IPS-20b (cell line): ENCODE data around the gene TAF15.

ENCODE experiments used
- H3K27ac ChIP-seq: one replicate; pipeline ENCODE4 v1.5.1; 2013; ENCODE audit warnings: low read length
- H3K27me3 ChIP-seq: 2 replicates; pipeline ENCODE4 v1.6.1; 2013; ENCODE audit warnings: mild to moderate bottlenecking, low read length, inconsistent platforms; ENCODE audit not compliant: insufficient read depth
- H3K36me3 ChIP-seq: 2 replicates; pipeline ENCODE4 v1.6.1; 2013; ENCODE audit warnings: low read depth, mild to moderate bottlenecking, inconsistent platforms, low read length, moderate library complexity; ENCODE audit not compliant: insufficient read depth
- H3K4me1 ChIP-seq: 2 replicates; pipeline ENCODE4 v1.6.1; 2013; ENCODE audit warnings: mild to moderate bottlenecking, control low read depth, inconsistent platforms, low read length, moderate library complexity; ENCODE audit not compliant: insufficient read depth
- H3K4me3 ChIP-seq: 2 replicates; pipeline ENCODE4 v1.5.1; 2013; ENCODE audit warnings: mild to moderate bottlenecking, low read length, inconsistent platforms
- H3K9ac ChIP-seq: 2 replicates; pipeline ENCODE4 v1.6.1; 2013; ENCODE audit warnings: low read depth, mild to moderate bottlenecking, inconsistent platforms, low read length, moderate library complexity
- H3K9me3 ChIP-seq: 2 replicates; pipeline ENCODE4 v1.6.1; 2013; ENCODE audit warnings: mild to moderate bottlenecking, low read depth, low read length, inconsistent platforms; ENCODE audit not compliant: insufficient read depth

TAF15 gene

GRCh38 chr17:35865412-35866340 lies 56.4 kb downstream of the TAF15 start:
- no peak overlapping the region for H3K27ac ChIP-seq
- no peaks in the 10 kb centered on the region for H3K9me3 ChIP-seq
- H3K4me3 ChIP-seq: no peak overlapping the region
- no peaks in the 10 kb centered on the region for H3K27me3 ChIP-seq
- H3K9ac ChIP-seq: no peak overlapping the region
- no peaks in the 10 kb centered on the region for H3K36me3 ChIP-seq
- H3K4me1 ChIP-seq: no peaks in the 10 kb centered on the region

GRCh38 chr17:35866341-35866950 lies 57.2 kb downstream of the TAF15 start:
- Histone ChIP-seq H3K4me1 (no peaks in the 10 kb centered on the region), H3K27me3 (no peaks in the 10 kb centered on the region), H3K4me3 (no peak overlapping the region), H3K27ac (no peak overlapping the region), H3K36me3 (no peaks in the 10 kb centered on the region), H3K9ac (no peak overlapping the region), H3K9me3 (no peaks in the 10 kb centered on the region)

DNA sequence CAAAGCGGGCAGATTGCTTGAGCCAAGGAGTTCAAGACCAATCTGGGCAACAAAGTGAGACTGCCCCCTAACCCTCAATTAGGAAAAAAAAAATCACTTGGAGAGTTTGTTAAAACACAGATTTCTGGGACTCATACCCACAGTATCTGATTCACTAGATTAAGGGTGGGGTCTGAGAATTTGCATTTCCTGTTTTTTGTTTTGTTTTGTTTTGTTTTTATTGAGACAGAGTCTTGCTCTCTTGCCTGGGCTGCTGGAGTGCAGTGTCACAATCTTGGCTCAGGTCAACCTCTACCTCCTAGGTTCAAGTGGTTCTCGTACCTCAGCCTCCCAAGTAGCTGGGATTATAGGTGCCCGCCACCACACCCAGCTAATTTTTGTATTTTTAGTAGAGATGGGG lies 58.3 kb downstream of the TAF15 start:
- Histone ChIP-seq H3K9me3 (no peaks in the 10 kb centered on the region), H3K36me3 (no peaks in the 10 kb centered on the region), H3K4me1 (no peaks in the 10 kb centered on the region), H3K4me3 (no peak overlapping the region), H3K9ac (no peak overlapping the region), H3K27me3 (no peaks in the 10 kb centered on the region), H3K27ac (no peak overlapping the region)

GRCh38 chr17:35868737-35869136 lies 59.5 kb downstream of the TAF15 start, which contains the start of gene HEATR9:
Gene HEATR9 (minus strand): TSS chr17:35868891. CDS start chr17:35868742, 149 bp downstream.
- H3K4me3 ChIP-seq: no peak within 1 kb of the TSS
- H3K9me3 ChIP-seq: no peaks in the 10 kb centered on the region
- H3K9ac ChIP-seq: no peak within 1 kb of the TSS
- no peaks in the 10 kb centered on the region for H3K27me3 ChIP-seq
- H3K4me1 ChIP-seq: no peaks in the 10 kb centered on the region
- no peaks in the 10 kb centered on the region for H3K36me3 ChIP-seq
- no peak within 1 kb of the TSS for H3K27ac ChIP-seq

DNA sequence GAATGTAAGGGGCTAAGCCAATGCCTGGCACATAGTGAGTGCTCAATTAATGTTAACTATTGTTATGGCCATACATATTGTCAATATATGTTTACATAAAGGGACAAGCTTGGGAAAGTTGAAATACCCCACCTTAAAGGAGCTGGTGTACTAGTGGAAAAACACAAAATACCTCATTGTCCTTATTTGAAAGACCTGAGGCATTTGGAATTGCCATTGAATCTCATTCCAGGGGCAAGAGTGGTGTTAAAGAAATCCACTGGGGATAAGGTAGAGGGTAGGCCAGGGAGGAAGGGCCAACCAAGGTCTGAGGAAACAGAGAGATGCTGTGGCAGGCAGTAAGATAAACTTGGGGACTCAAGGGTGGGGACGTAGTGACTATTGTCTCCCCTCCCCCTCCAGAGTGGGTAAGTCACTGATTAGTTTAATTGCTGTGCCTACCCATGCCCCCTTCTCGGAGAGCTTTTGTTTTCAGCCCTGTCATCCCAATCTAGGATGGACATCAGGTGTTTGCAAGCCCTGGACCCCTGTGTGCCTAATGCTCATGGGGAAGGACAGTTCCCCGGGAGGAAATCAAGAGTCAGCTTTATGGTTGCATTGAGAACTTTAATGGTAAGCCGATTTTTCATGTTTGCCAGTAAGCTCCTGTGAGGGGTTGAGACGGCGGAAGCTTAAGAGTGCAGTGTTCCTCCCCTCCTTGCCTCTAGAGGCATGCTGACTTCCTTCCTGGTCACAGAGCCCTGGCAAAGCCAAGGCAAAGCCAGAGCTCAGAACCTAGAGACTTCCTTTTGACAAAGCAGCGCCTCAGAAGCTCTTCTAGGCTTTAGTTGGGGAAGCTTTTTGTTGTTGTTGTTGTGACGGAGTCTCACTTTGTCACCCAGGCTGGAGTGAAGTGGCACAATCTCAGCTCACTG lies 61.9 kb downstream of the TAF15 start:
- Histone ChIP-seq H3K27ac (no peak overlapping the region), H3K9me3 (no peaks in the 10 kb centered on the region), H3K9ac (no peak overlapping the region)

DNA sequence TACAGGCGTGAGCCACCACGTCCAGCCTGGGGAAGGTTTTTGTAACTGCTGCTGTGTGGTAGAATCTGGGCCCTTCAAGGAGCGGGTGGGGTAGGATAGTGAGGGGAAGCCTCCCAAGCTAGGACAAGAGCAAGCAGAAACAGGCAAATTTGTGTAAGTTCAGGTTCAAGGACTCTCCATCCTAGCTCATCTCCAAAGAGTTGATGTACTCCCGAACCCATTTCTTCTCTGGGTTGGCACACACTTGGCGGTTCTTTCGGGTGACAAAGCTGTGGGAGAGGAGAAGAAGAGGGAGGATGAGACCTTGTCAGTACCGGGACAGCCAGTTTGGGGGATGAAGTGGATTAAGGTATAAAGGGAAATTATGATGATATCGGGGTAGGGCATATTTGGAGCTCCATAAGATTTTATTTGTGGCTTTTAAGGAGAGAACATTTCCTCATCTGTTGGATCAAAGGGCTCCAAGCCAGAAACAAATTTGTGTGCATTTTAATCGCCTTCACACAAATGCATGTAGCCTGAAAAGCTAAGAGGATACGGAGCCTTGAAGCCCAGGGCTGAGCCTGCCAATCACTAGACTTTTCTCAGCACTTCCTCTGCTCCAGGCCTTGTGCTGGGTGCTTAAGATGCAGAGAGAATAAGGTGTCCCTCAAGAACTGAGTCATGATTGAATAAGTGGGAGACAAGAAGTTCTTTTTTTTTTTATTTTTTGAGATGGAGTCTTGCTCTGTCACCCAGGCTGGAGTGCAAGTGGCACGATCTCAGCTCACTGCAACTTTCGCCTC lies 63.1 kb downstream of the TAF15 start:
- Histone ChIP-seq H3K27ac (no peak overlapping the region), H3K9ac (no peak overlapping the region), H3K36me3 (no peaks in the 10 kb centered on the region), H3K4me1 (no peaks in the 10 kb centered on the region), H3K9me3 (no peaks in the 10 kb centered on the region), H3K4me3 (no peak overlapping the region), H3K27me3 (no peaks in the 10 kb centered on the region)

More for the DNA sequence above, 61.9 kb downstream of the TAF15 start:
- H3K4me1 ChIP-seq: no peaks in the 10 kb centered on the region
- no peak overlapping the region for H3K4me3 ChIP-seq
- H3K27me3 ChIP-seq: no peaks in the 10 kb centered on the region
- H3K36me3 ChIP-seq: no peaks in the 10 kb centered on the region

DNA sequence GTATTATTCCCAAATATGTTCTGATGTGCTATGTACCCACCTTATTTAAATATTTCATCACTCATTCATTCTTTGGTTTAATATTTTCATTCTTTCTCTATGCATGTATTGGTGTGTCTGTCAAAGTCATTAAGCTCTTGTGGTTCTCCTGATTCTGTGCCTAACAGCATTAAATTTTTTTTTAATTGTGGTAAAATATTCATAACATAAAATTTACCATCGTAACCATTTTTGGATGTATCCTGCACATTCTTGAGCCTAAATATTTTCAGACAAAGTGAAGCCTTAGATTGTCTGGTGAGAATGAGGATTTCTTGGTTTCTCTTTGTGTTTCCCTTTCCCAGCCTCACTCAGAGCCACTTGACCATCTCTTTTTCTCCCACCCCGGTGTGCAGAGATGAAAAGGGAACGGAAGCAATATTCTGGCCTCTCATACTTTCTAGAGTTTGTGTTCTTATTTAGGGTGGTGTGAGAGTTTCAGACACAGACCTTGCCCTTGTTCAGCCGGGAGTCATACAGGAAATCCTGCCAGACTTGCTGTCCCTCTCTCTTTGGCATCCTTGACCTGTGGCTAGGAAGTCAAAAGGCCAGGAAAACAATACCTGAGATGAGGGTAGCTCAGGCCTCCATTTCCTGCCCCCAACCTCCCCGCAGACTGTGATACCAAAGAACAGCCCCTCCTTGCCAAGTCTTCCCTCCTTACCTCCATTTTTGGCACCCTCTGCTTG lies 66.0 kb downstream of the TAF15 start:
- Histone ChIP-seq H3K9ac (no peak overlapping the region), H3K4me1 (no peaks in the 10 kb centered on the region), H3K4me3 (no peak overlapping the region), H3K27ac (no peak overlapping the region), H3K27me3 (no peaks in the 10 kb centered on the region), H3K9me3 (no peaks in the 10 kb centered on the region), H3K36me3 (no peaks in the 10 kb centered on the region)

GRCh38 chr17:35875800-35876139 lies 66.5 kb downstream of the TAF15 start:
- H3K4me1 ChIP-seq: no peaks in the 10 kb centered on the region
- no peaks in the 10 kb centered on the region for H3K9me3 ChIP-seq
- no peak overlapping the region for H3K27ac ChIP-seq
- no peak overlapping the region for H3K9ac ChIP-seq
- no peak overlapping the region for H3K4me3 ChIP-seq
- H3K36me3 ChIP-seq: no peaks in the 10 kb centered on the region
- H3K27me3 ChIP-seq: no peaks in the 10 kb centered on the region

- Histone ChIP-seq H3K4me3 (no peak overlapping the region), H3K36me3 (no peaks in the 10 kb centered on the region), H3K9me3 (no peaks in the 10 kb centered on the region), H3K27ac (no peak overlapping the region), H3K27me3 (no peaks in the 10 kb centered on the region), H3K9ac (no peak overlapping the region), H3K4me1 (no peaks in the 10 kb centered on the region)
Observed at GRCh38 chr17:35876534-35876933, 67.2 kb downstream of the TAF15 start.

DNA sequence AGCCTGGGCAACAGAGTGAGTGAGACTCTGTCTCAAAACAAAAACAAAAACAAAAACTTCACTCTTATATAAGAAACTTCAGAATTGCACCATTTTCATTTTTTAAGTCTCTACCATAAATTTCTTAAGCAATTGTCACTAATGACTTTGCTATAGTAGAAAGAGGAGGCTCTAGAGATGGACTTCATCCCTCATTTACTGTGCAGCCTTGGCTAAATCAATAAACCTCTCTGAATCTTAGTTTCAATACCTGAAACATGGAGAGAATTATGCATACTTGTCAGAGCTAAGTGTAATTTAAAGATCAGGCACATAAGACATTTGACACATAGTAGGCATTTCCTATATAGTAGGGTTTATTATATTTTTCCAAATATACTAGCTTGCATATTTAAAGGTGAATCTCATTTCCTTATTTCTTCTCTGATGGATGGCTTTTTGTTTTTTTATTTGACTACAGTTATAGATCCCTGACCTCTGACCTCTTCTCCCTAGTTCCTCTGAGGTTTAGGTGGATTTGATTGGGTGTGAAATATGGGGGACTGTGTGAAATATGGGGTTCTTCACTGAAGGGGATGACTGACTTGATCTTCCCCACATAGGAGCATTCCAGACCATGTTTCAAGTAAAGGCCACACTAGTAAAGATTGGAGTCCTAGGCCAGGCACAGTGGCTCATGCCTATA lies 68.2 kb downstream of the TAF15 start:
- H3K36me3 ChIP-seq: no peaks in the 10 kb centered on the region
- H3K9me3 ChIP-seq: no peaks in the 10 kb centered on the region
- no peaks in the 10 kb centered on the region for H3K4me1 ChIP-seq
- H3K9ac ChIP-seq: no peak overlapping the region
- H3K27ac ChIP-seq: no peak overlapping the region
- no peak overlapping the region for H3K4me3 ChIP-seq
- no peaks in the 10 kb centered on the region for H3K27me3 ChIP-seq
